Peyer's patch (tissue), 4 donors: ENCODE data around the gene FCRL3. TPM values are rescaled to one million over a fixed set of nuclear protein-coding genes. Genes with fewer than 3 reads are reported as not detected.

Experiments used
- DNase-seq, 3 donors: peaks; one replicate each; pipeline ENCODE4 v3.0.0-alpha.2; 2017 to 2019
- H3K27ac ChIP-seq, 4 donors: fragments of 200-600 bp; sonication (generic); one replicate each; pipeline ENCODE4 v1.5.1; 2016 to 2019
- H3K27me3 ChIP-seq, 2 donors: fragments of 200-600 bp; sonication (generic); one replicate each; pipeline ENCODE4 v1.5.1; 2019
- H3K36me3 ChIP-seq, 3 donors: fragments of 200-600 bp; sonication (generic); one replicate each; pipeline ENCODE4 v1.5.1; 2016 to 2019
- H3K4me1 ChIP-seq, 4 donors: fragments of 200-600 bp; sonication (generic); one replicate each; pipeline ENCODE4 v1.5.1; 2016 to 2019
- H3K4me3 ChIP-seq, 4 donors: fragments of 200-600 bp; sonication (generic); 1 replicate in 3 of 4; 2 replicates in 1 of 4; pipeline ENCODE4 v1.5.1; 2016 to 2019; ENCODE audit warnings: mild to moderate bottlenecking in 1 of 4
- H3K9me3 ChIP-seq, 4 donors: fragments of 200-600 bp; sonication (generic); one replicate each; pipeline ENCODE4 v1.5.1; 2016 to 2019; ENCODE audit warnings: mild to moderate bottlenecking in 1 of 4
- POLR2A ChIP-seq, 2 donors: fragments of 450-650 bp; IDR thresholded peaks; one replicate each; pipeline ENCODE4 v1.5.1; 2017; ENCODE audit warnings: antibody characterized with exemption in 2 of 2, mild to moderate bottlenecking in 2 of 2, moderate library complexity in 2 of 2
- total RNA-seq, 4 donors: library from RNA; depleted of rRNA; stranded (reverse); fragments of >200 nt; gene quantifications; one replicate each; pipeline ENCODE4 v1.1.0, GENCODE V29; 2016
- TF ChIP-seq, protein P1 (sequence below), 6 experiments: fragments of 450-650 bp in 4 of 6; fragments of 200-600 bp in 2 of 6; sonication (generic) in 1 of 6; IDR thresholded peaks; one replicate each; pipeline ENCODE4 v1.5.1; 2017 to 2019; ENCODE audit warnings: antibody characterized with exemption in 6 of 6, mild to moderate bottlenecking in 3 of 6, moderate library complexity in 1 of 6

Gene FCRL3
- total RNA-seq, 4 donors from 2014 or later: 1.7 to 37.1 (median 2.0) TPM; not detected in 1

DNA sequence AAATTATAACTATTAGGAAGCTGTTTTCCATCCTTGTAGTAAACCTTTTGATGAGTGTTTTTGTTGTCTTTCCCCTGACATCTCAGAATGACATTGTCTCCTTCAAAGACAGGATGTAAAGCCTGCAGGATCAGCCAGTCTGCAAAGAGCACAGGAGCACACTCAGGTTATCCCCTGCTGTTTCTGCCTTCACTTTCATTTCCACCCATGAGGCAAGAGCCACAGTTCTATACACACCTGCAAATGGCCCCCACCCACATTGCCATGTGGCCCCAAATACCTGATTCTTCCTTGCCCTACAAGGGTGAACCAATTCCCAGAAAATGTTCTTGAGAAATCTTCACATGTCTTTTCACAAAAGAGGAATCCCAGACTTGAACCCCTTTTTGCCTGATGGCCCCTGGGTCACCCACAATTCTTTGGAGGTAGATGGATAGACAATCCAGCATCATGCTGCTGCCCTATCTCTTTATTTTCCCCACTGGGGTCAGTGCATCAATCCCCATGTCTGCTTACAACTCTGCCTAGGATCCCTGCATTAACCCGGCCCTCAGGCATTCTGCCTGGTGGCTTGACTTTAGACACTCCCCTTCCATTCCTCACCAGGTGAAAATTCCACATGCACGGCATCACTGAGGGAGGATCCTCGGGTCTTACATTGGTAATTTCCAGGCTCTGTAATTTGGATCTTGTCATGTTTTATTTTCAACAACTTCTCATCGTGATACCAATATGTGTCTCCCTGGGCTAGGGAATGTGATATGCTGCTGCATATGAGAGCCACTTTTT lies 2.6 kb downstream of the FCRL3 start:
- Histone ChIP-seq H3K4me3 (no peak overlapping the region), H3K27me3 (no peaks in the 10 kb centered on the region), H3K9me3 (no peaks in the 10 kb centered on the region), H3K4me1 (no peaks in the 10 kb centered on the region), H3K27ac (peak overlapping the region in 2 of 4 donors; percentile 69 to 79), H3K36me3 (no peaks in the 10 kb centered on the region)
- TF ChIP-seq, protein P1, sequence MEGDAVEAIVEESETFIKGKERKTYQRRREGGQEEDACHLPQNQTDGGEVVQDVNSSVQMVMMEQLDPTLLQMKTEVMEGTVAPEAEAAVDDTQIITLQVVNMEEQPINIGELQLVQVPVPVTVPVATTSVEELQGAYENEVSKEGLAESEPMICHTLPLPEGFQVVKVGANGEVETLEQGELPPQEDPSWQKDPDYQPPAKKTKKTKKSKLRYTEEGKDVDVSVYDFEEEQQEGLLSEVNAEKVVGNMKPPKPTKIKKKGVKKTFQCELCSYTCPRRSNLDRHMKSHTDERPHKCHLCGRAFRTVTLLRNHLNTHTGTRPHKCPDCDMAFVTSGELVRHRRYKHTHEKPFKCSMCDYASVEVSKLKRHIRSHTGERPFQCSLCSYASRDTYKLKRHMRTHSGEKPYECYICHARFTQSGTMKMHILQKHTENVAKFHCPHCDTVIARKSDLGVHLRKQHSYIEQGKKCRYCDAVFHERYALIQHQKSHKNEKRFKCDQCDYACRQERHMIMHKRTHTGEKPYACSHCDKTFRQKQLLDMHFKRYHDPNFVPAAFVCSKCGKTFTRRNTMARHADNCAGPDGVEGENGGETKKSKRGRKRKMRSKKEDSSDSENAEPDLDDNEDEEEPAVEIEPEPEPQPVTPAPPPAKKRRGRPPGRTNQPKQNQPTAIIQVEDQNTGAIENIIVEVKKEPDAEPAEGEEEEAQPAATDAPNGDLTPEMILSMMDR (IDR thresholded peaks at IDR 0.05): no peak
- no peak for TF ChIP-seq POLR2A (IDR thresholded peaks at IDR 0.05)
- DNase-seq: peak in 1 of 3 donors; percentile 54

DNA sequence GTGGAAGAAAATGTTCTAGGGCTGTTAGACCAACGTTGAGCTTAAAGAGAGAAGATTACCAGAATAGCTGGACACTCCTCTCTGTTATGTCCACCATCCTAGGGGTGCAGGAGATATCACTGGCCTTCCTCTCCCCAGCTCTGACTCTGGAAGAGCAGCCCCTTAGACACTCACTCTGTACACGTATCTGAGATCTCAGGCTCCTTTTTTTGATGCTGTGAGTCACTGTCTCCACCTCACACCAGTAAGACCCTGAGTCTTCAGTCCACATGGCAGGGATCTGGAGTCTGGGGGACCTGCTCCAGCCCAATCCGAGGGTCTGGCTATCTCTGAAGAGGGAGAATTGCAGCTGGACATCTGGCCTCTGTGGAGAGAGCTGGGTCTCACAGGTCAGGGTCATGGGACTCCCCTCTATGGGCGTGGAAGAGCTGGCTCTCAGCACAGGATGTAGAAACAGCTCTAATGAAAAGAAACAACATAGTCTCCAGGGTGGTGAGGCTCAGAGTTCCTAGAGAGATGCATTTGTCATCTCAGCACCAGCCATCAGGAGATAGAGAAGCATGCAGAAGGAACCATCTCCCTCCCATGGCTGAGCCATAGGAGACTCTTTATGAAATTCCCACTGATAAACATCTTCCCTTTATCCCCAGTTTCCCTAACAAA lies 3.5 kb downstream of the FCRL3 start:
- H3K9me3 ChIP-seq: no peaks in the 10 kb centered on the region
- H3K4me1 ChIP-seq: no peaks in the 10 kb centered on the region
- peak overlapping the region in 2 of 4 donors; percentile 1 to 79 for H3K27ac ChIP-seq
- DNase-seq: no peak
- no peak overlapping the region for H3K4me3 ChIP-seq
- no peaks in the 10 kb centered on the region for H3K27me3 ChIP-seq
- TF ChIP-seq, protein P1 (IDR thresholded peaks at IDR 0.05): no peak
- TF ChIP-seq POLR2A (IDR thresholded peaks at IDR 0.05): no peak
- H3K36me3 ChIP-seq: no peaks in the 10 kb centered on the region

DNA sequence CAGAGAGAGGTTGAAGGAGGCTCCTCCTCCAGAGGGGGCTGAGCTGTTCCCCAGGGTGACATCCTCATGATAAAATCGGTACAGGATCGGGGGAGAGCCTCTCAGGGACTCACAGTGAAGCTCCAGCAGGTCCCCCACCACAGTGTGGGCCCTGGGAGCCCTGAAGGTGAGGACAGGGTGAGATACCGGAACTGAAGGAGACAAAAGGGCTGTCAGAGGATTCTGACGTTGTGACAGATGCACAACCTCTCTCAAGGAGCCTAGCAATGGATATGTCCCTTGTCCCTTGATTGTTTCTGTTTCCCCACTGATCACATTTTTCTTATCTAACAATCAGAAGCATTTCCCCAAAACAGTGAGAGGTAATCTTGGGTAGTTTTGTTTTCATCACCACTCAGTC lies 5.2 kb downstream of the FCRL3 start:
- H3K4me3 ChIP-seq: no peak overlapping the region
- peak overlapping the region in 2 of 4 donors; percentile 12 to 79 for H3K27ac ChIP-seq
- no peaks in the 10 kb centered on the region for H3K9me3 ChIP-seq
- H3K4me1 ChIP-seq: no peaks in the 10 kb centered on the region
- no peaks in the 10 kb centered on the region for H3K36me3 ChIP-seq
- no peaks in the 10 kb centered on the region for H3K27me3 ChIP-seq
- TF ChIP-seq POLR2A (IDR thresholded peaks at IDR 0.05): no peak
- TF ChIP-seq, protein P1 (IDR thresholded peaks at IDR 0.05): no peak
- DNase-seq: no peak

DNA sequence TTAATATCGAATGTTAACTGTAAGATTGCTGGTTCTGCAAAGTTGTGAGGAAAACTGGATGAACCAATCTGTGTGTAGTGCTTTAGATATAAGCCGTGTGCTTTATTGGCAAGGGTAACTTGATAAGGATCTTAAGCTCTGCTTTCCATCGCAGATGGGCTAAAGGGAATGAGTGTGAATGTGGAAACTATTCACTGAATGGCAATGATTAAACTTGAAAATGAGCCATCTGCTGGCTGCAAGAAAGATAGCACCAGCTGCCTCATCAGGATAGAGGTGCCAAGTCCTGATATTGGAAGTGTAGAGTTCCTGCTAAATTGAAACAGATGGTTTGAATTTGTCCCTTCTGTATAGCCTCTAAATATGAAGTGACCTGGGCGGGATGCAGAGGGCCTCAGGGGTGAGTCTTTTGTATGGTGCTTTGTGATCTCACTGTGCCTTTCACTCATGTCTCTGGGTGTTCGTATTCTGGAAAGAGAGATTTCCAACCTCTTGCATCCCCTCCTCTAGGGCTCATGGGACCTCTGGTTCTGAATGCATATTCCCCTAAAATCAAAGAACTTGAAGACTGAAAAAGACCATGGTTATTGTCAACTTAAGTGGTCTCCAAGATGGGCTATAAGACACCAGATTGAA lies 9.2 kb downstream of the FCRL3 start:
- no peaks in the 10 kb centered on the region for H3K4me1 ChIP-seq
- no peak for DNase-seq

DNA sequence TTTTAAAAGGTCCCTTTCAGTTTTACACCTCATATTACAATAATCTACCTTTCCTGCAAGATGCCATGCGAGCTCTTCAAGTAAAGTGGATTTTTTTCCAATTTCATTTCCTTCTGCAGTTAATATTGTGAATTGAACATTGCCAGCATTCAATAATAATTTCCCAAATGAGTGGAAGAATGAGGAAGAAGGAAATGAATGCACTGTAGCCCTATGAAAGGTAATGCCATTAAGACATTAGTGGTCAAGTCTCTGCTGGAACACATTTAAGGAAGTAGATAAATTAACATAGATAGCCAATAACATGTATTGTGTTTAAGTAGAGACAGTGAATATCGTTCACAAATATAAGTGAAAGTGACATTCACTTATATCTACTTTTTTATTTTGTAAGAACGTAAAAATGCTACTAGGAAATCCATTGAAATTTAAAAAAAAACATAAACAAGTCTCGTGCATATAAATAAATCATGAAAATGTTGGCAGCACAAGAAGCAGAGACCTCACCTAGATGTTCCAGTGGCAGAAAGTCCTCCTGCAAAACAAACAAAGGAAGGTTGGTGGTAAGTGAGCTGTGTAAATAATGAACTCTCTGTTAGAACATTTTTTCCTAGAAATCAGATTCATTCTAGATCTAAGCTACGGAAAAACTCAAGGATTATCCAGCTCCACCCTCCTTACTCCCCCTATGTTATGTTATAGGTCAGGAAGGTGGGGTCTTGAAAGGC lies 17.7 kb downstream of the FCRL3 start:
- Histone ChIP-seq H3K4me1 (no peaks in the 10 kb centered on the region), H3K27me3 (no peaks in the 10 kb centered on the region), H3K9me3 (no peaks in the 10 kb centered on the region), H3K27ac (no peak overlapping the region), H3K36me3 (no peaks in the 10 kb centered on the region), H3K4me3 (no peak overlapping the region)
- TF ChIP-seq POLR2A (IDR thresholded peaks at IDR 0.05): no peak
- TF ChIP-seq, protein P1 (IDR thresholded peaks at IDR 0.05): no peak
- no peak for DNase-seq

More for the DNA sequence above, 9.2 kb downstream of the FCRL3 start:
- H3K36me3 ChIP-seq: no peaks in the 10 kb centered on the region
- TF ChIP-seq POLR2A (IDR thresholded peaks at IDR 0.05): no peak
- TF ChIP-seq, protein P1 (IDR thresholded peaks at IDR 0.05): peak; percentile 41 to 56 (median 52)
- H3K4me3 ChIP-seq: no peak overlapping the region
- no peaks in the 10 kb centered on the region for H3K9me3 ChIP-seq
- no peaks in the 10 kb centered on the region for H3K27me3 ChIP-seq
- no peak overlapping the region for H3K27ac ChIP-seq
